K562 (cell line): ENCODE results near the gene PPP1R14D.

Experiments
- CTCF ChIP-seq, 3 experiments: IDR thresholded peaks in 2 of 3; conservative IDR thresholded peaks in 1 of 3; 2 replicates each; pipeline ENCODE4 v1.5.1; 2011 to 2012; ENCODE audit warnings: low read length in 3 of 3, mild to moderate bottlenecking in 3 of 3, control low read depth in 2 of 3, improper control_type of control experiment in 1 of 3, inconsistent platforms in 1 of 3, low read depth in 1 of 3, mixed read lengths in 1 of 3, moderate library complexity in 1 of 3; ENCODE audit not compliant: insufficient read depth in 2 of 3
- MAFK ChIP-seq: IDR thresholded peaks from 2 replicates; pipeline ENCODE4 v1.6.1; 2011; ENCODE audit warnings: low read length, improper control_type of control experiment
- RUNX1 ChIP-seq: sonication (generic); IDR thresholded peaks from 2 replicates; pipeline ENCODE4 v1.6.1; 2016; ENCODE audit warnings: antibody characterized with exemption, low read depth
- SRF ChIP-seq, 2 experiments: fragments of 250-450, 450-650 bp in 1 of 2; sonication (Bioruptor Pico) in 1 of 2; sonication (generic) in 1 of 2; formaldehyde crosslinking; IDR thresholded peaks; 2 replicates each; pipeline versions ENCODE4 v1.5.0 to v1.5.1; 2020 to 2022; ENCODE audit warnings: mild to moderate bottlenecking in 1 of 2, missing genetic modification reagents in 1 of 2
- TOE1 ChIP-seq, 2 experiments: fragments of 450-650 bp in 1 of 2; sonication (generic) in 1 of 2; formaldehyde crosslinking in 1 of 2; IDR thresholded peaks; 2 replicates each; pipeline versions ENCODE4 v1.7.1 to v1.8.0; 2016 to 2022; ENCODE audit warnings: borderline replicate concordance in 2 of 2, mild to moderate bottlenecking in 2 of 2, antibody characterized with exemption in 1 of 2, inconsistent platforms in 1 of 2, low read depth in 1 of 2, missing genetic modification reagents in 1 of 2, moderate library complexity in 1 of 2
- ZFX ChIP-seq: sonication (generic); formaldehyde crosslinking; IDR thresholded peaks from 2 replicates; pipeline ENCODE4 v1.8.0; 2022; ENCODE audit warnings: mild to moderate bottlenecking, missing genetic modification reagents, moderate library complexity
- TF ChIP-seq, protein P1 (sequence below): fragments of 450-650 bp; formaldehyde crosslinking; IDR thresholded peaks from 2 replicates; pipeline ENCODE4 v1.4.0; 2020; ENCODE audit warnings: mild to moderate bottlenecking, mixed read lengths

- TF ChIP-seq ZFX (CRISPR knock-in tag): no peak
- no peak for TF ChIP-seq CTCF (IDR thresholded peaks at IDR 0.05 in 2 of 3, conservative IDR thresholded peaks at IDR 0.05 in 1 of 3; ENCODE audit: insufficient read depth in 2 of 3, low read depth in 1 of 3, low read length in 3 of 3)
- TF ChIP-seq RUNX1: no peak
- no peak for TF ChIP-seq SRF (CRISPR knock-in tag; IDR thresholded peaks at IDR 0.05)
- TF ChIP-seq, protein P1, sequence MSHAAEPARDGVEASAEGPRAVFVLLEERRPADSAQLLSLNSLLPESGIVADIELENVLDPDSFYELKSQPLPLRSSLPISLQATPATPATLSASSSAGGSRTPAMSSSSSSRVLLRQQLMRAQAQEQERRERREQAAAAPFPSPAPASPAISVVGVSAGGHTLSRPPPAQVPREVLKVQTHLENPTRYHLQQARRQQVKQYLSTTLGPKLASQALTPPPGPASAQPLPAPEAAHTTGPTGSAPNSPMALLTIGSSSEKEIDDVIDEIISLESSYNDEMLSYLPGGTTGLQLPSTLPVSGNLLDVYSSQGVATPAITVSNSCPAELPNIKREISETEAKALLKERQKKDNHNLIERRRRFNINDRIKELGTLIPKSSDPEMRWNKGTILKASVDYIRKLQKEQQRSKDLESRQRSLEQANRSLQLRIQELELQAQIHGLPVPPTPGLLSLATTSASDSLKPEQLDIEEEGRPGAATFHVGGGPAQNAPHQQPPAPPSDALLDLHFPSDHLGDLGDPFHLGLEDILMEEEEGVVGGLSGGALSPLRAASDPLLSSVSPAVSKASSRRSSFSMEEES (CRISPR knock-in tag): no peak
- no peak for TF ChIP-seq TOE1 (IDR thresholded peaks at IDR 0.05; ENCODE audit: borderline replicate concordance)
- no peak for TF ChIP-seq TOE1 (CRISPR knock-in tag; IDR thresholded peaks at IDR 0.05; ENCODE audit: borderline replicate concordance, low read depth)
- no peak for TF ChIP-seq MAFK
Measured at GRCh38 chr15:40789119-40789518, 39.4 kb downstream of the PPP1R14D start.
